Cardiac fibroblast (primary cell): ENCODE results near the gene PHLDB3.
A peak's percentile ranks its signal among the peaks of the same experiment; 100 is the strongest.

ENCODE experiments used
- DNase-seq, 2 donors: peaks; one replicate each; pipeline versions ENCODE4 v3.0.0 to v3.0.0-alpha.2; 2010; ENCODE audit warnings: low read depth in 2 of 2
- H3K4me3 ChIP-seq, 2 donors: replicated peaks in 1 of 2; 1 replicate in 1 of 2; 2 replicates in 1 of 2; pipeline ENCODE4 v1.5.1; 2011; ENCODE audit warnings: low read depth in 2 of 2, low read length in 2 of 2, mild to moderate bottlenecking in 2 of 2, moderate library complexity in 1 of 2
- CTCF ChIP-seq: IDR thresholded peaks from one replicate; pipeline ENCODE4 v1.5.1; 2011; ENCODE audit warnings: low read depth, mild to moderate bottlenecking, low read length, inconsistent platforms

The PHLDB3 gene

GRCh38 chr19:43503501-43504425, 783 bp downstream of the PHLDB3 start:
- no peak for TF ChIP-seq CTCF
- peak overlapping the region; percentile 86 to 90 for H3K4me3 ChIP-seq

GRCh38 chr19:43502419-43502976, 2.0 kb downstream of the PHLDB3 start:
- no peak for TF ChIP-seq CTCF
- H3K4me3 ChIP-seq = no peak overlapping the region
- no peak for DNase-seq

More at GRCh38 chr19:43503501-43504425, 783 bp downstream of the PHLDB3 start:
- DNase-seq = peak; percentile 90 to 91

GRCh38 chr19:43501661-43502418, 2.7 kb downstream of the PHLDB3 start:
- H3K4me3 ChIP-seq = peak overlapping the region in 1 of 2 donors; percentile 3
- no peak for TF ChIP-seq CTCF
- peak in 1 of 2 donors; percentile 5 for DNase-seq

- DNase-seq = no peak
- H3K4me3 ChIP-seq = no peak overlapping the region
- TF ChIP-seq CTCF = no peak
Observed at GRCh38 chr19:43499042-43499441, 5.5 kb downstream of the PHLDB3 start.

- DNase-seq = no peak
- H3K4me3 ChIP-seq = no peak overlapping the region
- no peak for TF ChIP-seq CTCF
Observed at GRCh38 chr19:43498233-43498842, 6.2 kb downstream of the PHLDB3 start.

GRCh38 chr19:43496960-43497359, 7.6 kb downstream of the PHLDB3 start:
- H3K4me3 ChIP-seq = no peak overlapping the region
- DNase-seq = no peak
- TF ChIP-seq CTCF = no peak
